Prostate gland (tissue), 2 donors: ENCODE measurements around the gene SLC27A1.

Experiments
- CTCF ChIP-seq, 4 experiments: fragments of 200-600 bp in 2 of 4; fragments of 450-650 bp in 2 of 4; sonication (generic) in 2 of 4; IDR thresholded peaks; 1 replicate in 3 of 4; 2 replicates in 1 of 4; pipeline ENCODE4 v1.5.1; 2016 to 2019; ENCODE audit warnings: antibody characterized with exemption in 4 of 4, mild to moderate bottlenecking in 2 of 4, moderate library complexity in 2 of 4
- POLR2A ChIP-seq: fragments of 450-650 bp; IDR thresholded peaks from one replicate; pipeline ENCODE4 v1.6.1; 2016; ENCODE audit warnings: antibody characterized with exemption, mild to moderate bottlenecking

GRCh38 chr19:17530586-17530985, 60.3 kb downstream of the SLC27A1 start:
- TF ChIP-seq CTCF (IDR thresholded peaks at IDR 0.05) (no peak), POLR2A (no peak)
